Keratinocyte (primary cell): Measurements from ENCODE around the gene FTO. TPM values are rescaled to one million over a fixed set of nuclear protein-coding genes. Genes with fewer than 3 reads are reported as not detected.

Experiments
- DNase-seq: peaks from one replicate; pipeline ENCODE4 v3.0.0-alpha.2; 2011; ENCODE audit warnings: low read depth, missing footprints, low spot score
- FAIRE-seq: peaks from 2 replicates; lab custom pipeline; 2011; peaks lifted over from hg19 to GRCh38; lab: Jason Lieb, UNC
- H2AFZ ChIP-seq: 2 replicates; pipeline ENCODE4 v1.6.0; 2012; ENCODE audit warnings: low read length, control low read depth, inconsistent platforms; ENCODE audit not compliant: control insufficient read depth
- H3K27ac ChIP-seq: 2 replicates; pipeline ENCODE4 v1.5.1; 2011; ENCODE audit warnings: low read length; ENCODE audit not compliant: control insufficient read depth, insufficient read depth
- H3K27me3 ChIP-seq: 3 replicates; pipeline ENCODE4 v1.6.0; 2011; ENCODE audit warnings: low read length; ENCODE audit not compliant: control insufficient read depth, insufficient read depth; ENCODE audit errors: extremely low read depth
- H3K36me3 ChIP-seq, 2 experiments: 2 replicates in 1 of 2; 3 replicates in 1 of 2; pipeline ENCODE4 v1.5.1; 2011; ENCODE audit warnings: low read length in 2 of 2, mild to moderate bottlenecking in 1 of 2; ENCODE audit not compliant: control insufficient read depth in 2 of 2, insufficient read depth in 2 of 2; ENCODE audit errors: extremely low read depth in 1 of 2
- H3K4me1 ChIP-seq: 3 replicates; pipeline ENCODE4 v1.5.1; 2011; ENCODE audit warnings: low read length; ENCODE audit not compliant: control insufficient read depth, insufficient read depth; ENCODE audit errors: extremely low read depth
- H3K4me2 ChIP-seq: 3 replicates; pipeline ENCODE4 v1.6.0; 2011; ENCODE audit warnings: low read depth, low read length; ENCODE audit not compliant: control insufficient read depth, insufficient read depth; ENCODE audit errors: extremely low read depth
- H3K4me3 ChIP-seq, 3 experiments: fragments of 200-600 bp in 1 of 3; sonication (generic) in 1 of 3; 2 replicates in 2 of 3; 3 replicates in 1 of 3; pipeline ENCODE4 v1.5.1; 2011 to 2016; ENCODE audit warnings: low read length in 3 of 3, mild to moderate bottlenecking in 3 of 3, control low read depth in 2 of 3, inconsistent platforms in 1 of 3, low read depth in 1 of 3, mixed read lengths in 1 of 3, mixed run types in 1 of 3, moderate library complexity in 1 of 3; ENCODE audit not compliant: control insufficient read depth in 2 of 3, insufficient read depth in 2 of 3; ENCODE audit errors: extremely low read depth in 1 of 3
- H3K79me2 ChIP-seq: 2 replicates; pipeline ENCODE4 v1.6.0; 2012; ENCODE audit warnings: low read length; ENCODE audit not compliant: control insufficient read depth, insufficient read depth
- H3K9ac ChIP-seq: 3 replicates; pipeline ENCODE4 v1.6.0; 2011; ENCODE audit warnings: low read length; ENCODE audit not compliant: control insufficient read depth, insufficient read depth; ENCODE audit errors: extremely low read depth
- H3K9me1 ChIP-seq: 3 replicates; pipeline ENCODE4 v1.6.0; 2011; ENCODE audit warnings: low read length; ENCODE audit not compliant: control insufficient read depth, insufficient read depth; ENCODE audit errors: extremely low read depth
- H3K9me3 ChIP-seq: 2 replicates; pipeline ENCODE4 v1.5.1; 2012; ENCODE audit warnings: low read depth, low read length; ENCODE audit not compliant: control insufficient read depth
- H4K20me1 ChIP-seq: 3 replicates; pipeline ENCODE4 v1.6.0; 2011; ENCODE audit warnings: low read length; ENCODE audit not compliant: control insufficient read depth, insufficient read depth; ENCODE audit errors: extremely low read depth
- EZH2 ChIP-seq: IDR thresholded peaks from one replicate; pipeline ENCODE4 v1.6.1; 2012; ENCODE audit warnings: inconsistent platforms, mild to moderate bottlenecking, low read length, moderate library complexity
- dilution Hi-C: fragments of 300-500 bp; cut with MboI; formaldehyde crosslinking; loops from one replicate; pipeline ENCODE4 v1.7.0; 2020; ENCODE audit warnings: low sequenced_read_pairs; ENCODE audit not compliant: extremely low pct_ligation_motif_present
- polyA plus RNA-seq, 5 experiments: library from polyadenylated mRNA; depleted of rRNA in 3 of 5; stranded (reverse) in 3 of 5; stranded (forward) in 1 of 5; unstranded in 1 of 5; fragments of >200 nt; gene quantifications; 1 replicate in 1 of 5; 2 replicates in 3 of 5; 3 replicates in 1 of 5; pipeline versions ENCODE4 v1.2.1 to v1.2.3, GENCODE V29; 2011 to 2012; ENCODE audit warnings: missing spikeins in 2 of 5, low read depth in 1 of 5, low replicate concordance in 1 of 5
- TF ChIP-seq, protein P1 (sequence below), 3 experiments: IDR thresholded peaks in 1 of 3; conservative IDR thresholded peaks in 1 of 3; optimal IDR thresholded peaks in 1 of 3; 2 replicates in 2 of 3; 3 replicates in 1 of 3; pipeline versions ENCODE3 to v1.5.1; 2011; ENCODE audit warnings: low read length in 3 of 3, mild to moderate bottlenecking in 3 of 3, moderate library complexity in 2 of 3, control low read depth in 1 of 3, inconsistent platforms in 1 of 3; ENCODE audit not compliant: insufficient read depth in 2 of 3; ENCODE audit errors: extremely low read depth in 1 of 3

The FTO gene
- polyA plus RNA-seq, 1 donor (not counting 4 experiments of a cell fraction or from before 2014, with no cell fraction given) = 56.4 TPM

GRCh38 chr16:53740476-53740875 lies 36.5 kb downstream of the FTO start:
- H3K27me3 ChIP-seq = no peaks in the 10 kb centered on the region
- FAIRE-seq = no peak
- no peak overlapping the region for H3K9ac ChIP-seq

GRCh38 chr16:53740933-53741531 lies 37.1 kb downstream of the FTO start:
- no peaks in the 10 kb centered on the region for H4K20me1 ChIP-seq
- no peak overlapping the region for H3K9ac ChIP-seq
- H2AFZ ChIP-seq = no peak overlapping the region
- no peaks in the 10 kb centered on the region for H3K9me3 ChIP-seq
- peaks cover 24% of the 10 kb centered on the region for H3K79me2 ChIP-seq
- TF ChIP-seq EZH2 = no peak
- TF ChIP-seq, protein P1, sequence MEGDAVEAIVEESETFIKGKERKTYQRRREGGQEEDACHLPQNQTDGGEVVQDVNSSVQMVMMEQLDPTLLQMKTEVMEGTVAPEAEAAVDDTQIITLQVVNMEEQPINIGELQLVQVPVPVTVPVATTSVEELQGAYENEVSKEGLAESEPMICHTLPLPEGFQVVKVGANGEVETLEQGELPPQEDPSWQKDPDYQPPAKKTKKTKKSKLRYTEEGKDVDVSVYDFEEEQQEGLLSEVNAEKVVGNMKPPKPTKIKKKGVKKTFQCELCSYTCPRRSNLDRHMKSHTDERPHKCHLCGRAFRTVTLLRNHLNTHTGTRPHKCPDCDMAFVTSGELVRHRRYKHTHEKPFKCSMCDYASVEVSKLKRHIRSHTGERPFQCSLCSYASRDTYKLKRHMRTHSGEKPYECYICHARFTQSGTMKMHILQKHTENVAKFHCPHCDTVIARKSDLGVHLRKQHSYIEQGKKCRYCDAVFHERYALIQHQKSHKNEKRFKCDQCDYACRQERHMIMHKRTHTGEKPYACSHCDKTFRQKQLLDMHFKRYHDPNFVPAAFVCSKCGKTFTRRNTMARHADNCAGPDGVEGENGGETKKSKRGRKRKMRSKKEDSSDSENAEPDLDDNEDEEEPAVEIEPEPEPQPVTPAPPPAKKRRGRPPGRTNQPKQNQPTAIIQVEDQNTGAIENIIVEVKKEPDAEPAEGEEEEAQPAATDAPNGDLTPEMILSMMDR (optimal IDR thresholded peaks at IDR 0.05 in 1 of 3, IDR thresholded peaks at IDR 0.05 in 1 of 3, conservative IDR thresholded peaks at IDR 0.05 in 1 of 3; ENCODE audit: extremely low read depth in 1 of 3, insufficient read depth in 2 of 3, low read length in 3 of 3) = no peak
- no peaks in the 10 kb centered on the region for H3K27me3 ChIP-seq
- peak overlapping the region; percentile 71 for H3K4me2 ChIP-seq
- peak overlapping the region; percentile 36 for H3K27ac ChIP-seq
- no peaks in the 10 kb centered on the region for H3K9me1 ChIP-seq
- no peak for FAIRE-seq
- no peak for DNase-seq
- dilution Hi-C loops = no loop called here
- no peaks in the 10 kb centered on the region for H3K36me3 ChIP-seq
- H3K4me3 ChIP-seq = no peak overlapping the region
- peaks cover 37% of the 10 kb centered on the region for H3K4me1 ChIP-seq

More at GRCh38 chr16:53740476-53740875, 36.5 kb downstream of the FTO start:
- Histone ChIP-seq H3K9me3 (no peaks in the 10 kb centered on the region), H3K27ac (no peak overlapping the region), H3K4me1 (peaks cover 32% of the 10 kb centered on the region), H3K4me2 (no peak overlapping the region), H3K79me2 (peaks cover 24% of the 10 kb centered on the region), H2AFZ (no peak overlapping the region), H3K9me1 (no peaks in the 10 kb centered on the region), H3K4me3 (no peak overlapping the region), H4K20me1 (no peaks in the 10 kb centered on the region), H3K36me3 (no peaks in the 10 kb centered on the region)
- dilution Hi-C loops = no loop called here
- TF ChIP-seq, protein P1 (optimal IDR thresholded peaks at IDR 0.05 in 1 of 3, IDR thresholded peaks at IDR 0.05 in 1 of 3, conservative IDR thresholded peaks at IDR 0.05 in 1 of 3; ENCODE audit: extremely low read depth in 1 of 3, insufficient read depth in 2 of 3, low read length in 3 of 3) = no peak
- no peak for TF ChIP-seq EZH2
- DNase-seq = no peak
